HG03159 (cell line): ENCODE data around the gene FTL.

ENCODE experiments used
- ATAC-seq: cut with Tn5 transposase; IDR thresholded peaks from one replicate; pipeline ENCODE4 v1.9.1; 2021; ENCODE audit warnings: mild to moderate bottlenecking, moderate library complexity; ENCODE audit not compliant: unreplicated experiment

FTL gene

DNA sequence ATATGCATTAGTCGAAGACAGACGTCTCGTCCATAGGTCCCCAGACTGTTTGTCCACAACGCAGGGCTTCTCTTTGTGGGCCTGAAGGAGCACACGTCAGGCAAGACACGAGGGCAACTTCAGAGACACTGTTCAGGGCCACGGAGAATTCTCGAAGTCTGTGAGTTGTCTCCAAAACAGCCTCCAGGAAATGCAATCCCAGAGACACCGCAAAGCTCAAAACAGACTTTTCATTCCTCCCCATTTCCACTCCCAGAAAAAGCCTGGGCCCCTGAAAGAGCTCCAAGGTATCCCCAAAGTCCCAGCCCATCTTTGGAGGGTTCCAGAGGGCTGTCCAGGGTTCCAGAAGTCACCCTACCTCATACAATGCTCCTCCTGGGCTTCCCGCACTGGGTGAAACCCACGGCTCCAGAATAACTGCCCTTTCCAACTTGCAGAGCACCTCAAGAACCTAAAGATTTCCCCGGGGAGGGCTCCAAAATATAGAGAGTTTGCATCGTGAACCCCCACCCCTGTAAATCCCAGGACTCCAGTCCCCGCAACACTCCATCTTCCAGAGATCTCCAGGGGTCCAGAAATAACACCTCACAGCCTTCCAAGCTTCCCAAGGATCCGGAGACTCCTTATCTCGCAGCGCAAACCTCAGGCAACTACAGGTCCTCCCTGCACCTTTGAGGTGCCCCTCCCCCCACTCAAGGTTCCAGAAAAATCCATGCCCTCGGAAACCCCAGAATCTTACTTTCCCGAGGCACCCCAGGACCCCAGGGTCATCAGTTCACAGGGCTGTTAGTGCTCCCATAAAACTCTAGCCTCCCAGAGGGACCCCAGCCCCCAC, 687 bp upstream of the FTL start:
- ATAC-seq = no peak

- peak; percentile 30 for ATAC-seq
Measured at GRCh38 chr19:48965806-48966540, 864 bp downstream of the FTL start.

DNA sequence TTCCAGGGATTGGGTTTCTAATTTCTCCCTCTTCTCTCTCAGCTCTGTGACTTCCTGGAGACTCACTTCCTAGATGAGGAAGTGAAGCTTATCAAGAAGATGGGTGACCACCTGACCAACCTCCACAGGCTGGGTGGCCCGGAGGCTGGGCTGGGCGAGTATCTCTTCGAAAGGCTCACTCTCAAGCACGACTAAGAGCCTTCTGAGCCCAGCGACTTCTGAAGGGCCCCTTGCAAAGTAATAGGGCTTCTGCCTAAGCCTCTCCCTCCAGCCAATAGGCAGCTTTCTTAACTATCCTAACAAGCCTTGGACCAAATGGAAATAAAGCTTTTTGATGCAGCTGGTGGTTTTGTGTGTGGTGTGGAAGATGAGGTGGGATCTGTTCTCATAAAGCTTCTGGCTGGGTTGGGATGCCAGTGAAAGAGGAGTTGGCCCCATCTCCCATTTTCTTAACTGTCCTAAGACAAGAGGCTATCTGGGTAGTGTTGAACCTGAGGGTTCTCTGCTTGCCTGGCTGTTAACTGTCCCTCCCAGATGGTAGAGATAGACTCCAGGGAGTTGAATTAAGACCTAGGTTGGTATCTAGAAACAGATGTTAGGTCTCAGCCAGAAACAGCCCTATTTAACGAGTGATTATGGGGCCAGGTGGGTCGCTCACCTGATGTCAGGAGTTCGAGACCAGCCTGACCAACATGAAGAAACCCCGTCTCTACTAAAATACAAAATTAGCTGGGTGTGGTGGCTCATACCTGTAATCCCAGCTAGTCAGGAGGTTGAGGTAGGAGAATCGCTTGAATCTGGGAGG, 1.6 kb downstream of the FTL start:
- no peak for ATAC-seq

- ATAC-seq = no peak
Measured at GRCh38 chr19:48967346-48968178, 2.5 kb downstream of the FTL start.

GRCh38 chr19:48968179-48968661, 3.1 kb downstream of the FTL start:
- no peak for ATAC-seq

DNA sequence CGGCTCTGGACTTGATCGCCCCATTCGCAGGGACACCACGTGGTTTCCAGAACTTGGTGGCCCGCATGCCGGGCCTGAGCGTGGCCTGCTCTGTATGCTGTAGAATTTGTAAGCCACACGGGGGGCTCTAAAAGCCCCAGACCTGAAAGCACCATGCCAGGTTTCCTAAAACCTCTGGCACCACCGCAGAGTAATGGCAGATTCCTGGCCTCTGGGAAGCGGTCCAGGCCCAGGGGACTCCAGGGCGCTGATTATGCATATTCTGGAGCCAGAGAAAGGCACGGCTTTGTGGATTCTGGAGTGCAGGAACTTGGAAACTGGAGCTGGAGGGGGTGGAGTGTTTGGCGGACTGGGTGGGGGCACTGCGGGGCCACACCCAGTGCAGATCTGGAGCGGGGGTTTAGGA, 3.7 kb downstream of the FTL start:
- ATAC-seq = no peak

DNA sequence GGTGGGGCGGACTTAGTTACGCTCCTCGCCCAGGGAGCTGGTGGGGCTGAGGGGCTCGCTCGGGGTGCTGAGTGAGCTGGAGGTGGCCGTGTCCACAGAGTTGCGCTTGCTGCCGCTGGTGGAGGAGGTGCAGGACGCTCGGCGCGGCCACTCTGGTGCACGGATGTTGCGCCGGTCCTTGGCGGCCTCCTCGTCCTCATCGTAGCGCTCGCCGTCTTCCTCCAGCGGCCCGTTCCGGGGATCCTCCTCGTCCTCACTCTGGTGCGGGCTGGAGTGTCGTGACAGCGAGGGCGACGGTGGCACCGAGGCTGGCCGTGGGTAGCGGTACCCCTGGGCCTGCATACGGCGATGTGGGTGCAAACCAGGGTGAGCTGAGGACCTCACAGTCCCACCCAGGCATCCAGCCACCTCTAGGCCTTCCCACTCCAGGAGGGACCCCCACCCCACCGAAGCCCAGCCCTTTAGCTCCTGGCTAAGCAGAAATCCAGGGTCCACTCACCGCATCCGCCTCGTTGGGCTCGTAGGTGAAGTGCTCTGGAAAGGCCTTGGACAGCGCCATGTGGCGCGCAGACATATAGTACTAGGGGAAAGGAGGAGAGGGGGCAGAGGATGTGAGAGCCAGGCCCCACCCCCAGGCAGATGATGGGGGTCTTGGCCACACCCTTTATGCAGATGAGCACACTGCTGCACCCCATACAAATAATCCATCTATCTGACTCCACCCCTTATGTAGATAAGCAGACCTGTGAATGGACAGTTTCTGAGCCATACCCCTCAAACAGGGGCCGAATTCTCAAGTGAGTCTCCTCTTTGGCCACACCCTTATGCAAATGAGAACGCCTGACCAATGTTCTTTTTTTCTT, 4.4 kb downstream of the FTL start:
- no peak for ATAC-seq

- no peak for ATAC-seq
Measured at GRCh38 chr19:48970139-48970766, 5.1 kb downstream of the FTL start.

DNA sequence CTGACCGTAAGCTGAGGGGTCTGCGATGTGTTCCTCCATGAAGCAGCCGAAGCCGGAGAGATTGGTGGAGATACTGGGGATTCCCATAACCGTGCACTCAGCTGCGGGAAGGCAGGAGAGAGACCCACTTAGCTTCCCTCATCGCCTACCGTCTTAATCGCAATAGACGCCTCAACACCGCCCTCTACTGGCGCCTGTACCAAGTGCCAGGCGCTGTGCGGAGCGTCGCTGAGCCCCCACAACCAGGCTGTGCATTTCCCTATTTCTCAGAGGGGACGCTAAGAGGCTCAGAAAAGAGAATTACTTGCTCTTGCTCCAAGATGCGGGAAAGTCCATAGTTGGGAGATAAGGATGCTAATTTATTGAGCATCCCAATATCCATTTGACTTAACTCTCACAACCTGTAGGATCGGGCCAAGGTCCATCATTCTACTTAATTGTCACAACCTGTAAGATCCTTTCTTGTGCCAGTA, 5.8 kb downstream of the FTL start:
- ATAC-seq = no peak

GRCh38 chr19:48975947-48976847, 11.1 kb downstream of the FTL start:
- ATAC-seq = no peak

DNA sequence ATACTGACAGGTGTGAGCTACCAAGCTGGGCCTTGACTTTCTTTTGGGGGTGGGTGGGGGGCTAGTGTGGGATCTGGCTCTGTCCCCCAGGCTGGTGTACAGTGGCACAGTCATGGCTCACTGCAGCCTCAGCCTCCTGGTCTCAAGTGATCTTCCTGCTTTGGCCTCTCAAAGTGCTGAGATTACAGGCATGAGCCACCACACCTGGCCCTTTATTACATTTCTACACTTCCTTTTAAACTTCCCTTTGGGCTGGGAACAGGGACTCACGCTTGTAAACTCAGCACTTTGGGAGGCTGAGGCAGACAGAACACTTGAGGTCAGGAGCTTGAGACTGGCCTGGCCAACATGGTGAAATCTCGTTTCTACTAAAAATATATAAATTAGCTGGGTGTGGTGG, 12.0 kb downstream of the FTL start:
- no peak for ATAC-seq

DNA sequence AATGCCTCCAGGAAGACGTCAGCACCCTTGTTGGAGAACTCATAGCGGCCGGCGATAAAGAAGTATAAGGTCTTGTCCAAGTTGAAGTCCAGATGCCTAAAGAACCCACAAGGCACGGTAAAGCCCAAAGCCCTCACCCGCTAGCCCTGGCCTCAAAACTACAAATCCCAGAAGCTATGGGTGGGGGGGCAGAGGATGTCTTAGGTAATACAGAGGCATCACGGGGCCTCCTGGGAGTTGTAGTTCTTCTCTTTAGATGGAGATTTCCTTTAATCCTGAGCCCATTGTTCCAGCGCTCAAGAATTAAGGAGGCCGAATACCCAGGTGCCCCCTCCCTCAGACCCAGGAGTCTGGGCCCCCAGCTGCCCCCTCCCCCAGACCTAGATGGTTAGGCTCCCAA, 17.2 kb downstream of the FTL start:
- no peak for ATAC-seq

GRCh38 chr19:48985711-48986110, 20.6 kb downstream of the FTL start:
- no peak for ATAC-seq

DNA sequence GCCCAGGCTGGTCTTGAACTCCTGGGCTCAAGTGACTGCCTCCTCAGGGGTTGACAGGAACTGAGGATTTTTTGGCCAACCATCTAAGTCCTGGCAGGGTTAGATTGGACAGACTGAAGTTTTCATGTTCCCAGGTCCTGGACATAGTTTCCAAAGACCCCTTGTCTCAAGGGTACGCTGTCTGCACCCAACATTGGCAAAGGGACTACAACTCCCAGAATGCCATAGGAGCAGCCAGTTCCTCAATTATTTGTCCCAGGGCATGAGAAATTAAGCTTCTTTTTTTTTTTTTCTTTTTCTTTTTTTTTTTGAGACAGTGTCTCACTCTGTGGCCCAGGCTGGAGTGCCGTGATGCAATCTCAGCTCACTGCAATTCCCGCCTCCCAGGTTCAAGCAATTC, 21.1 kb downstream of the FTL start:
- no peak for ATAC-seq

GRCh38 chr19:48987323-48987722, 22.2 kb downstream of the FTL start:
- ATAC-seq = no peak

- no peak for ATAC-seq
Measured at GRCh38 chr19:48988286-48988685, 23.2 kb downstream of the FTL start.

DNA sequence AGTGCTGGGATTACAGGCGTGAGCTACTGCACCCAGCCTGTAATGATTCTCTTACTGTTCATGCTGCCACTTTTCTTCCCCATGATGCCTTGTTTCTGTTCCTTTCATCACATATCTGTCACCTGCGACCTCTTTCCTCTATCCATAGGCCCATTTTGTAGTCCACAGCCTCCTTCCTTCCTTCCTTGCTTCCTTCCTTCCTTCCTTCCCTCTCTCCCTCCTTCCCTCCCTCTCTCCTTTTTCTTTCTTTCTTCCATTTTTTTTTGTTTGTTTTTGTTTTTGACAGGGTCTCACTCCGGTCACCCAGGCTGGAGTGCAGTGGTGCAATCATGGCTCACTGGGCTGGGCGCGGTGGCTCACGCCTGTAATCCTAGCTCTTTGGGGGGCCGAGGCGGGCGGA, 23.8 kb downstream of the FTL start:
- no peak for ATAC-seq

- ATAC-seq = no peak
Measured at GRCh38 chr19:48989701-48990291, 24.7 kb downstream of the FTL start.
